GM18868 (cell line): ENCODE data around the gene SEPTIN5.
"Not testable (repeated sequence)": the region's sequence is repeated elsewhere in the genome, so short reads cannot be mapped to it uniquely, and the experiment has no call there.

Experiments used
- ATAC-seq: cut with Tn5 transposase; IDR thresholded peaks from one replicate; pipeline ENCODE4 v1.9.1; 2021; ENCODE audit warnings: mild to moderate bottlenecking, moderate library complexity; ENCODE audit not compliant: unreplicated experiment

Gene SEPTIN5

DNA sequence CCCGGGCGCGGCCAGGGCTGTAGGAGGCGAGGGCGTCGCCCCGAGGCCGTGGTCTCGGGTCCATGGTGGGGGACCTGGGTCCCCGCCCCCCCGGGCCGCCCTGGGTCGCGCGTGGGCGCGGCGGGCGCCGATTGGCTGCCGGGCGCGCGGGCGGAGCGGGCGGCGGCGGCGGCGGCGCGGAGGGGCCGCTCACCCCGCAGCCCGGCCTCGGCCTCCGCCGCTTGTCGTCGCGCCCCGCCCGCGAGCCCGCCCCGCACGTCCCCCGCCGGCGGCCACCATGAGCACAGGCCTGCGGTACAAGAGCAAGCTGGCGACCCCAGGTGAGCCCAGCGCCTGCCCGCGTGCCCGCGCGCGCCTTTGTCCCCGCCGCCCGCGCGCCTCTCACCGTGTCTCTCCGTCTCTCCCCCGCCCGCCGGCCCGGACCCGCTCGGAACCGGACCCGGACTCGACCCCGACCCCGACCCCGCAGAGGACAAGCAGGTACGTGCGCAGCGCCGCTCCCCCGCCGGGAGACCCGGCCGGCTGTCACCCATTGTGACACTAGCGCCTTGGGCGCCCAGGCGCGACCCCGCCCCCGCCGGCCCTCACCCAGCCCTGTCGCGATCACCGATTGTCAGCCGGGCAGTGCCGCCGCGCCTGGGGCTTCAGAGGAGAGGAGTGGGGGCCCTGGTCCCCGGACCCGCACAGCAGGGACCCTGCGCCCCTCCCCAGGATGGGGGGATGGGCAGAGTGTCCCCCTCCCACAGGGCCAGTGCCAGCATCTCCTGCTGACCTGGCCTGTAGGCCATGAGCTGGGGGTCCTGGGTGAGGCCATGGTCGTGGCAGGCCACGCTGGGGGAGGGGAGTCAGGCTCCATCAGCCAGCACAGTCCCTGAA, at the start of gene SEPTIN5:
SEPTIN5 (plus strand) TSS at position 192 of the 876 bp plus-strand sequence; CDS start at position 278, 86 bp downstream.
- ATAC-seq = no peak

DNA sequence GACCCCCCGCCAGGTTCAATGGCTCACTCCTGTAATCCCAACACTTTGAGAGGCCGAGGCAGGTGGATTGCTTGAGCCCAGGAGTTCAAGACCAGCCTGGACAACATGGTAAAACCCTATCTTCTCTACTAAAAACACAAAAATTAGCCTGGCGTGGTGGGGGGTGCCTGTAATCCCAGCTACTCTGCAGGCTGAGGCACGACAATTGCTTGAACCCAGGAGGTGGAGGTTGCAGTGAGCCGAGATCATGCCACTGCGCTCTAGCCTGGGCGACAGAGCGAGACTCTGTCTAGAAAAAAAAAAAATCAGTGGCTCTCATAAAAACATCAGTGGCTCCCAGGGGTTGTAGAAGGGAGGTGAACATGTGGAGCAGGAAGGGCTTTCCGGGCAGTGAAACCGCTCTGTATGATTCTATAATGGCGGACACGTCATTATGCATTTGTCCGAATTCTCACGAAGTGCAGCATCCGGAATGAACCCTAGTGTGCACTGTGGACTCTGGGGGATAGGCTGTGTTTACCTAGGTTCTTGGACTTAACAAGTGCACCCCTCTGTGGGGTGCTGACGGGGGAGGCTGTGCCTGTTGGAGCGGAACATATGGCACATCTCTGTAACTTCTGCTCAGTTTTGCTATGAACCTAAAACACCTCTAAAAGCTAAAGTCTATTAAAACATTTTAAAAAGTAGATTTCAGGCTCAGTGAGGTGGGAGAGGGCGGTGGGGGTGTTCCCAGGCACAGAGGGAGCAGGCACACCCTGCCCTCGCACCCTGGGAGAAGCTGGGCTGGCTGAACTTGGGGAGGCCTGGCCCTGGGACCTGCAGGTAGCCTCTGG, 49.1 kb upstream of the SEPTIN5 start:
- no peak for ATAC-seq

DNA sequence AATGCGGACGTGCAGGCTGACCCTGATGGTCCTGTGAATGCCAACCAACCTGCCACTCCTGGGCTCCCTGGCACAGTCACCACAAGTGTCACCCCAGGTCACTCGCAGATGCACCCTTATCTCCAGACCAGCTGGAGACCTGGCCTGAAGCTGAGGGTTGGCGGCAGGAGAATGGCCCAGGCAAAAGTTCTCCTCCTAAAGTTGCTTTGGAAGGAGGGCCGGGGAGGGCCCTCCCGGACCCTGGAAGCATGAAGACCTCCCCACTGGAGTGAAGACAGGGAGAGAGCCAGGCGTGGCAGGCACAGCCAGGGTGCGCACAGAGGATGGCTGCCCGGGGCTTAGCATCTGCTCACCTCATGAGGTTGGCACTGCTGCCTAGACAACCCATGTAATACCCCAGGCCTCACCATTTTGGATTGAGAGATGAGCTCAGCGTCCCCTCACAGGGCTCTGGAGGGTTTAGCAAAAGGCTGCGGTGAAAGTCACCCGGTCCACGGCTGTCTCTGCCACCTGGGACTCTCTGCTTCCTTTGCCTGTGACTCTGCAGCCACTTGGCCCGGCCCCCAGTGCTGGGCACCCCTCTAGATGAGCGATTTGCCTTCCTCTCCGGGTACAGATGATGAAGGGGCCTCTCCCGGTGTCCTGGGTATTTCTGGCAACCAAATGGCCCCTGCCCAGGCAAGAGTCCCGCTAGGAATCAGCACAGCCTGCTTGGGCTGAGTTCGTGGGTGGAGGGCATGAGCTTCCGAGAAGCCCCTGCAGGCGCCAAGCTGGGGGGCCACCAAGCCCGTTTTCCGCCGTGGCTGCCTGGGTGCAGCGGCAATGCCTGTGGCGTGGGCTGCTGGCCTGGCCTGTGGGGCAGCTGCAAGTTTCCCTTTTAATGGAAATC, 48.3 kb upstream of the SEPTIN5 start:
- ATAC-seq = no peak

DNA sequence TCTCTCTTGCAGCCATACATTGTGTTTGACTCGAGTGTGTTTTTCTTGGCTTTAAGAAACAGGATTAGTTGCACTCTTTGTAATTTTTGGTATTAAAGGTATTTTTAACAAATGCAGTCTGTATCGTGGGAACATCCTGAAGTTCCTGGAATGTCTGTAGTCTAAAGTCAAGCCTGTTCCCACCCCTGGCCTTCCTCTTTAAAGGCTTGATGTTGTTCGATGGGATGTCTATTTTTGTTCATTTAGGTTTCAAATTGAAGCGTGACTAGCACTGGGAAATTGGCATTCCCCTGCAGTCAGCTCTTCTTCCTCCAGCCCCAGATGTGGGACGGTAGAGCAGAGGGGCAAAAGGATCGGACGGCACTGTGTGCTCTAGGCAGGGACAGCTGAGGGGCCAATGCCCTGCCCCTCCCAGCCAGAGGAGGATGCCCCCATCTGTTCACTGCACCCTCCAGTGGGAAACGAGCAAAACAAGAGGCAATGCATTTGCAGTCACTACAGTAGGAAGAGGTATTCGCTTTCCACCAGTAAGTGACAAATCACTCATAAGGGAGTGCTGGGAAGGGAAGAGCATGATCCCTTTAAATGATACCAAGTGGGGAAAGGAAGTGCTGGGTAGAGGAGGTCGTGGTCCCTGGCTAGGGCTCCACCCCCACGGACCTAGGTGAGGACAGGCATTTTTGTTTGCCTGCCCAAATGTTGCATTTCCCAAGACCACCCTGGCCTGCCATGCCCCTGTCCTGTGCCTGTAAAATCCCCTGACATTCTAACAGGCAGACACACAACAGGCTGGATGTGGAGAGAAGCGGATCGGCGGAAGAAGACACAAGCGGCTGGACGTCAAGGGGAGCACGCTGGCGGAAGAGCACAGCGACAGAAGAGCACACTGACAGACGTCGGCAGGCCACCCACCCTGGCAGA, 47.4 kb upstream of the SEPTIN5 start:
- ATAC-seq = no peak

DNA sequence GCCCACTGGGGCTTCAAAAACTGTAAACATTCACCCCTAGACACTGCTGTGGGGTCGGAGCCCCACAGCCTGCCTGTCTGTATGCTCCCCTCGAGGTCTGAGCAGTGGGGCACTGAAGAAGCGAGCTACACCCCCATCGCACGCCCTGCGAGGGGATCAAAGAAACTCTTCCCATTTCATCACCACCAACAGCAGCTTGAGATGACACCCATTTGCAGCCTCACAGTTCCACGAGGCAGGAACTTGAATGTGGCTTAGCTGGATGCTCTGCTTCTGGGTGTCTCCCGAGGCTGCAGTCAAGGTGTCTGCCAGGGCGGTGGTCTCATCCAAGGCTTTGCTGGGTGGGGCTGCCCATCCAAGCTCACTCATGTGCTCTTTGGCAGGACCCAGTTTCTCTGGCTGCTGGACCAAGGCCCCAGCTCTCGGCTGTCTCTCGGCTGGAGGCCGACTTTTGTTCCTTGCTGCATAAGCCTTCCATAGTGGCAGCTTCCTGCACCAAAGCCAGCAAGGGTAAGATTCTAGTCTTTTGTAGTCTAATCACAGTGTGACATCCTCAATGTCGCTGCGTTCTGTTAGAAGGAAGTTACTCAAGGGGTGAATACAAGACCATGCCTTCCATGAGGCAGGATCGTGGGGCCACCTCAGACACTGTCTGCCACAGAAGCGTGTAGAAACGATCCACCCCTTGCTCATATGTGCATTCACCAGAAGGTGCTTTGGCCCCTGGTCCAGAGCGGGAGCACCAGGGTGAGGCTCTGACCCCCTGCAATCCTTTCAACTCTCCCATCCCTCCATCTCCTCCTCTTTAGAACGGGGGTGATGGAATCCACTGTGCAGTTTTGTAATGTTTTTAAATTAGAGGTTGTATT, 46.2 kb upstream of the SEPTIN5 start:
- ATAC-seq = no peak

DNA sequence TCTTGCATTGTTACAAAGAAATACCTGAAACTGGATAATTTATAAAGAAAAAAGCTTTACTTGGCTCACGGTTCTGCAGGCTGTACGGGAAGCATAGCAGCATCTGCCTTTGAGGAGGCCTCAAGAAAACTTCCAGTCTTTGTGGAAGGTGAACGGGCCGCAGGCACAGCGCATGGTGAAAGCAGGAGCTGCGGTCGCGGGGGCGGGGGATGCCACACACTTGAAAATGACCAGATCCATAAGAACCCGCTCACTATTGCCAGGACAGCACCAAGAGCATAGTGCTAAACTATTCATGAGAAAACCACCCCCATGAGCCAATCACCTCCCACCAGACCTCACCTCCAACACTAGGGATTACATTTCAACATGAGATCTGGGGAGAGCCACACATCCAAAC, 45.6 kb upstream of the SEPTIN5 start:
- ATAC-seq = no peak

DNA sequence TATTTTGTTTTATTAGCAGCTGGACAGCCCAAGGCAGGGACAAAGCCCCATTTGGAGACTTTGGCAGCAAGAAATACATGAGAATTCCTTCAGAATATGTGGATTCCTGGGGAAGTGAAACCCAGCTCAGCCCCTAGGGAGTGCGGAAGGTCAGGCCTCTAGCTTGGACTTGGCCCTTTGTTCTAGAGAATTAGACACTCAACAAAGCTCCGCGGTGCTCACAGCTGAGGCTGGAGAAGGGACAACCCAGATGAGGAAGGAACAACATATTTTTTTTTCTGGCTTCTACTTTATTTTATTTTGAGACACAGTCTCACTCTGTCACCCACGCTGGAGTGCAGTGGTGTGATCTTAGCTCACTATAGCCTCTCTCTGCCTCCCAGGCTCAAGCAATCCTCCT, 44.7 kb upstream of the SEPTIN5 start:
- ATAC-seq = no peak

DNA sequence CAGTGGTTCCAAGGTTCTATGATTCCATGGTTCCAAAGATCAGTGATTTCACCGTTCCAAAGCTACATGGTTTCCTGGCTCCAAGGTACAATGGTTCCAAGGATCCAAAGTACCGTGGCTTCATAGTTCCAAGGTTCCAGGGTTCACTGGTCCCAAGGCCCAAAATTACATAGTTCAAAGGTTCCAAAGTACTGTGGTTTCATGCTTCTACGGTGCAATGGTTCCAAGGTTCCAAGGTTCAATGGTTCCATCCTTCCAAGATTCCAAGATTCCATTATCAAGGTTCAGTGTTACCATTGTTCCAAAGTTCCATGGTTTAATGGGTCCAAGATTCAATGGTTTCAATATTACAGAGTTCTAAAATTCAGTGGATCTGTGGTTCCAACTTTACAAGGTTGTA, 43.0 kb upstream of the SEPTIN5 start:
- ATAC-seq = no peak

DNA sequence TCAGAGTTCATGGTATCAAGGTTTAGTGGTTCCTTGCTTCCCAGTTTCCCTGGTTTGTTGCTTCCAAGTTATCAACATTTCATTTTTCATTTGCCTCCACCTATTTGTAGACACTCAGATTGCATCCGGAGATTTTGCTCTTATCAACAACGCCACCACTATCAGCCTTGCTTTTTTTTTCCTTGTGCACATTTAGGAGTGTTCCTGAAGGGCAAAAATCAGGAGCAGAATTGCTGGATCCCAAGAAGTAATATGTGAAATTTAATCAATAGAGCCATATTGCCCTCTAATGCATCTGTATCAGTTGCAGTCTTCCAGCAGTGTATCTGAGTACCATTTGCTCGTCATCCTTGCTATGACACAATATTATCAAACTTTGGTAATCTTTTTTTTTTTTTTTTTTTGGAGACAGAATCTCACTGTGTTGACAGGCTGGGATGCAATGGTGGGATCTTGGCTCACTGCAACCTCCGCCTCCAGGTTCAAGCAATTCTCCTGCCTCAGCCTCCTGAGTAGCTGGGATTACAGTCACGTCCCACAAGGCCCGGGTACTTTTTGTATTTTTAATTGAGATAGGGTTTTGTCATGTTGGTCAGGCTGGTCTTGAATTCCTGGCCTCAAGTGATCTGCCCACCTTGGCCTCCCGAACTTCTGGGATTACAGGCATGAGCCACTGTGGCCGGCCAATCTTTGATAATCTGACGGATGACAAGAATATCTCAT, 42.1 kb upstream of the SEPTIN5 start:
- no peak for ATAC-seq

DNA sequence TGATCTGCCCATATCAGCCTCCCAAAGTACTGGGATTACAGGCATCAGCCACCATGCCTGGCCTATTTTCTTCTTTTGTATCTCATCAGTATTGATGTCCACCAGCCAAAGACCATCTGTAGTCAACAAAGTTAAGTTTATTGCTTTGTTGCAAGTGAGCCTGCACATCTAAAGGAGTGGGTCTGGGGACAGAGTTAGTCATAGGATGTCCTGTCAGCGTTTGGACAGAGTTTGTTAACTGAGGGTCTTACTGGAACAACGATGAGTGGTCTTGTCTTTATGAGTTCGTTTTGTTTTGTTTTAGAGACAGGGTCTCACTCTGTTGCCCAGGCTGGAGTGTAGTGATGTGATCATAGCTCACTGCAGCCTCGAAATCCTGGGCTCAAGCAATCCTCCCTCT, 40.6 kb upstream of the SEPTIN5 start:
- no peak for ATAC-seq

DNA sequence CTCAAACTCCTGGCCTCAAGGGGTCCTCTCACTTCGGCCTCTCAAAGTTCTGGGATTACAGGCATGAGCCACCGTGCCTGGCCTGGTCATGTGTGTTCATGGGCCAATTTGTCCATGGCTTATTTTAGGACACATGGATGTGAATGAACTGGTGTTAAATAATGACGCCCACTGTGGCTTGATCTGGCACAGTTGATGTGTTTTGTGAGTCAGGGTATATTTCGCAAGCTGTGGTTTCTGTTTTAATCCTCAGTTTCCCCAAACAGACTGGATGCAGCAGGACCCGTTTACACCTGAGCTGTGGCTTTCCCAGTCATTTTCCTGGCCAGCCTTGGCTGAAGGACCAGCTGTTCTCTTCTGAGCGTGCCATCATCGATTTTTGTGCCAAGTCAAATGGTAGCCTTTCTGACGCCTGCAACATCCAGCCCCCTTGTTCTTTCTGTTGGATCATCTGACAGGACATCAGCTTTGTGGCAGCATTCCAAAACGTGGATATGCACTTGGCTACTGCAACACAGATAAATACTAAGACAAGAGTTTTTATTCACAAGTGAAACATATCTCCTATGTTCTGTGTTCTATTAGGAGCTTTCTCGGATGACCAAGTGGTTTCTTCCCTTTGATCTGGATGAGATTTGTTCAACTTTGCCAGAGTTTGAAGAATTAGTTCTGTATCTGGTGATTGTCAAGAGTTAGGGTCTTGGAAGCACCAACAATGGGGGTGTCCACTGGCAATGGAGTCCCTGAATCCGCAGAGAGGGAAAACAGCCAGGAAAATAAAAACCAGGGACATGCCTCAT, 40.0 kb upstream of the SEPTIN5 start:
- no peak for ATAC-seq

DNA sequence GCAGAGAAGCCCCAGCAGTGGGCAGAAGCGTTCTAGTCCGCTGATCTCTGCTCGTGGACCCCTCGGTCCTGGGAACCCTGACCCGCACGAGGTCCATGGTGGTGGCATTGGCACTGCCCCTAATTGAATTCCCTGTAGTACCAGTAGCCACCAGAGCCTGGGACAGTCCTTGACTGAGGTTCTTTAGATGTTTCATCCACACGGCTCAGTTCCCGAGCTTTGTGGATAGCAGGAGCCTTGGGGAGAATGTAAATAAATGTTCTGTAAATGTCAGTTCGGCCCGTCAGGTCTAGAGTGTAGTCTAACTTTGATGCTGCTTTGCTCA, 39.4 kb upstream of the SEPTIN5 start:
- ATAC-seq = no peak

DNA sequence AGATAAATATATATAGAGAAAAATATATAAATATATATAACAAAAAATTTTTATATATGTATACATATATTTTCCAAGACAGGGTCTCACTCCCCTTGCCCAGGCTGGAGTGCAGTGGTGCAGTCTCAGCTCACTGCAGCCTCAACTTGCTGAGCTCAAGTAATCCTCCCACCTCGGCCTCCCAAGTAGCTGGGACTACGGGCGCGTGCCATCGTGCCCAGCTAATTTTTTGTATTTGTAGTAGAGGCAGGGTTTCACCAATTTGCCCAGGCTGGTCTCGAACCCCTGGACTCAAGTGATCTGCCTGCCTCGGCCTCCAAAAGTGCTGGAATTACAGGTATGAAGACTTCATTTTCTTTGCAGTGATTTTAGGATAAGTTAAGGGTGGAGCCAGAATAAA, 38.9 kb upstream of the SEPTIN5 start:
- ATAC-seq = no peak

DNA sequence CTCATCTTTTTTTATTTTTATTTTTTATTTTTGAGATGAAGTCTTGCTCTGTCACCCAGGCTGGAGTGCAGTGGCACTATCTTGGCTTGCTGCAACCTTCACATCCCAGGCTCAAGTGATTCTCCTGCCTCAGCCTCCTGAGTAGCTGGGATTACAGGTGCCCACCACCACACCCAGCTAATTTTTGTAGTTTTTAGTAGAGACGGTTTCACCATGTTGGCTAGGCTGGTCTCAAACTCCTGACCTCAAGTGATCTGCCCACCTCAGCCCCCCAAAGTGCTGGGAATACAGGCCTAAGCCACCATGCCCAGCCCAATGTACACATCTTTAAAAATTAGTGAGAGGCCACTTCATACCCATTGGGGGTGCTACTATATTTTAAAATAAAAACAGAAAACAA, 37.9 kb upstream of the SEPTIN5 start:
- ATAC-seq = not testable (repeated sequence)

DNA sequence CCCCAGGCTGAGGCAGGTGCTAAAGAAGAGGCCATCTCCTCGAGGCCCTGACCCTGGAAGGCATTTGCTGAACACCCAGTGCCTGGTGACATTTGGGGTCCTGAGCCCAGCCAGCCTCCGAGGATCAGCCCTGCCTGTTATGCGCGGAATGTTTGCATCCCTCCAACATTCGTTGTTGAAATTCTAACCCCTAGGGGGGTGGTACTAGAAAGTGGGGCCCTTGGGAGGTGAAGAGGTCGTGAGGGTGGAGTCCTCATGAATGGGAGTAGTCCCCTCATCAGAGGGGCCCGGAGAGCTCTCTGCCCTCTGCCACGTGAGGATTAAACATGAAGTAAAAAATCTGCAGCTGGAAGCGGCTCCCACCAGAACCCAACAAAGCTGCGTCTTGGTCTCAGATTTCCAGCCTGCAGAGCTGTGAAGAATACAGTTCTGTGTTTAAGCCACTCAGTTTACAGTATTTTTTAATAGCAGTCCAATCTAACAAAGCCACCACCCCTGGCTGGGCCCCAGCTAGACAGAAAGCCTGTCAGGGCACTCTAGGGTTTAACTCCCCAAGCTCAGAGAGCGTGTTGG, 35.3 kb upstream of the SEPTIN5 start:
- no peak for ATAC-seq

DNA sequence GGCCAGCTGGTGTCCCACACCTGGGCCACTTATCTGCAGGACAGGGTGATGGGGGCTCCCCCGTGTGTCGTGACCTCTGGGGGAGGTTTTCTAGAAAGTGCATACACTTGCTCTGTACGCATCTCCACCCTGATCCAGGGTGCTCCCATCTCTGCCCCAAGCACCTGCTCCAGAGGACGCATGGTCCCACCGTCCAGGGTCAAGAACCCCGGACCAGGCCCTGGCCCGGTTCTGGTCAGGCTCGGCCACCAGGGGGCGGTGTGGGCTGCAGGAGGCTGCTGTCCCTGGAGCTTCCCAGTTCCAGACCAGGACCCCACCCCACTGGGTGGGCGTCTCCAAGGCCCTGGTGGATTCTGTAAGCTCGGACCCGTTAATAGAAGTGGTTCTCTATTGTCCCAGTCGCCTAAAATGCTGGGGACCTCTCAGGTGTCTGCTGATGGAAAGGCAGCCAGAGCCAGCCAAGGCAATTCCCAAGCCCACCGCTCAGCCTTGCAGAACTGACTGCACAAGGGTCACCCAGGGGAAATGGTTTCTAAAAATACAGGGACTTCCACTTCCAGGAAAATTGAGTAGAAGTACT, 34.7 kb upstream of the SEPTIN5 start:
- no peak for ATAC-seq

DNA sequence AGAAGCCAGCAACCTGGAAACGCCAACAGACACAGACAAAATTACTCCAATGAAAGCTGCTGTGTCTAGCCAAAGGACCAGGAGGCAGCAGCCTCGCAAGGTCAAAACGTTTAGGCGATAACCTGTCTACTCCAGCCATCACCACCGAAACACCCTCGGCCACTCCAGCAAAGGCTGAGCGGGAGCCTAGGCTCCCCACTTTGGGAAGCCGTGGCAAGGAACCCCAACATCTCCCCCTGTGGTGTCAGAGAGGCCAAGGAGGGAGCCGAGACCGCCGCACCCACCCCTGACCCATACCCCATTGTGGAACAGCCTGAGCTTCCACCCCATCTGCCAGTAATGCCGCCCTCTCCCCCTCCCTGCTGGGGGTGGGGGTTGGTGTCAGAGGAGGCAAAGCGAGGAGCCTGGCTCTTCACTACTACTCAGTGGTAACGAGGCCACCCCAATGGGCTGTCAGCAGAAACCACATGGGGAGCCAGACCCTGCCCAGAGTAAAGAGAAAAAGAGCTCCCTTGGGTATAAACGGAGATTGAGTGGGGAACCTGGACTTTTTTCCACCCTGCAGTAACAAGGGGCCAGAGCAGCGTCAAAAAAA, 33.9 kb upstream of the SEPTIN5 start:
- no peak for ATAC-seq
